ENCODE measurements around the gene SGMS1.
"Not testable (repeated sequence)": the region's sequence is repeated elsewhere in the genome, so short reads cannot be mapped to it uniquely, and the experiment has no call there.

The SGMS1 gene

DNA sequence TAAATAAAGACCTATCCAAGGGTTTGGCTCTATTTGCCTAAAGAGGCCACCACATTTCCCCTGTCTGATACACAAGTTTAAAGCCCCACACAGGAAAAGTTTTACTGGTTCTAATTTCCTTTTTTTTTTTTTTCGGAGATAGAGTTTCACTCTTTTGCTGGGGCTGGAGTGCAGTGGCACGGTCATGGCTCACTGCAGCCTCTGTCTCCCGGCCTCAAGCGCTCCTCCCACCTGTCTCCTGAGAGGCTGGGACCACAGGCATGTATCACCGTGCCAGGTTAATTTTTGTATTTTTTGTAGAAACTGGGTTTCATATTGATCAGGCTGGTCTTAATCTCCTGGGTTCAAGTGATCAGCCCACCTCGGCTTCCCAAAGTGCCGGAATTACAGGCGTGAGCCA lies 319.1 kb downstream of the SGMS1 start:
- DNase-seq (ENCODE audit: low read depth), result no peak

- no peak for DNase-seq (ENCODE audit: low read depth)
Observed at GRCh38 chr10:50299948-50300669, 323.6 kb downstream of the SGMS1 start.

DNA sequence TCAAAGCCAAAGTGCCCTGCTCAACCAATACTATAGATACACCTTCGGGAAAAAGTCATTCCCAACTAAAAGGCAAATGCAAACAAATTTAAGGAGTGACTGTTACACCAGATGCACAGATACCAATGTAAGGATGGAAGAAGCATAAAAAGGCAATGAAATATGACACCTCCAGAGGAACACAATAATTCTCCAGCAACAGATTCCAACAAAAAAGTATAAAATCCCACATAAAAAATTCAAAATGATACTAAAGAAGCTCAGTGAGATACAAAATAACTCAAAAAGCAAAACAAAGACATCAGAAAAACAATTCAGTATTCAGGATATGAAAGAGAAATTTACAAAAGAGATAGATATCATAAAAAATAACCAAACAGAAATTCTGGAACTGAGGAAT lies 328.4 kb downstream of the SGMS1 start:
- DNase-seq (ENCODE audit: low read depth), result no peak

DNA sequence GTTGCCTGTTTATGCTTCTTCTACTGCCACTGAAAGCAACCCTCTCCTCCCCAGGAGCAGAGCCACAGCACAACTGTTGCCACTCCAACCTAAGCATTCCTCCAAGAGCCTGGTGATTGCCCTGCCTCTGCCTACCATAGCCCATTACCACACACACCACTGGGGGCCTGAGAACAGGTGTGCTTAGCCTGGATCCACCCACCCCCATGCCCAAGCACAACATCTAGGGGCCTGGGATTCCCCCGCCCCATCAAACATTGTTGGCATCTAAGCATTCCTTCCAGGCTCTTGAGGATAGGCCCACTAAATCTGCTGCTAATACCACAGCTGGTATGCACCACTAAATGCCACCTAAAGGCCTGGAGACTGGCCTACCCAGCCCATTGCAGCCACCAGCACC lies 329.2 kb downstream of the SGMS1 start:
- DNase-seq (ENCODE audit: low read depth), result no peak

GRCh38 chr10:50293513-50294313 lies 330.0 kb downstream of the SGMS1 start:
- DNase-seq (ENCODE audit: low read depth), result no peak

GRCh38 chr10:50291261-50291850 lies 332.4 kb downstream of the SGMS1 start:
- no peak for DNase-seq (ENCODE audit: low read depth)

GRCh38 chr10:50289196-50289595 lies 334.6 kb downstream of the SGMS1 start:
- no peak for DNase-seq (ENCODE audit: low read depth)

- DNase-seq (ENCODE audit: low read depth), result no peak
Observed at GRCh38 chr10:50286996-50287803, 336.6 kb downstream of the SGMS1 start.

- DNase-seq (ENCODE audit: low read depth), result no peak
Observed at GRCh38 chr10:50286517-50286916, 337.2 kb downstream of the SGMS1 start.

DNA sequence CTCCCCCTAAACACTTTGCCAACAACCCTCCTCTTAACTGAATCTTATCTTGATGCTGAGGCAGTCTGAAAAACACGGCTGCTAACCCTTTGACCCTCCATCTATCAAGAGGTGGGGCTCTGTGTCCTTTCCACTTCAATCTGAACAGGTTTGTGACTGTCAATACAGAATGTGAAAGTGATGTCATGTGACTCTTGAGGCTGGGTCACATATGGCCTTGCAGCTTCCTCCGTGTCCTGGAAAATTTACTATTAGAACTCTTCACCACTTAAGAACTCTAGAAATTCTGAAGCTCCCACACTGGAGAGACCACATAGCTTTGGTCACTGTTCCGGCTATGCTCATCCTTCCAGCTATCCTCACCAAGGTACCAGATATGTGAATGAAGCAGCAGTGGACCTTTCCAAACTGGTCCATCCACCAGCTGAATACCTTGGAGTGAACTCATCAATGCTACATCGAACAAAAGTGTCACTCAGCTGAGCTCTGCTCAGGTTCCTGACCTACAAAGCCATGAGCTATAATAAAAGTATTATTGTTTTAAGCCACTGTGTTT lies 341.7 kb downstream of the SGMS1 start:
- DNase-seq (ENCODE audit: low read depth), result no peak

DNA sequence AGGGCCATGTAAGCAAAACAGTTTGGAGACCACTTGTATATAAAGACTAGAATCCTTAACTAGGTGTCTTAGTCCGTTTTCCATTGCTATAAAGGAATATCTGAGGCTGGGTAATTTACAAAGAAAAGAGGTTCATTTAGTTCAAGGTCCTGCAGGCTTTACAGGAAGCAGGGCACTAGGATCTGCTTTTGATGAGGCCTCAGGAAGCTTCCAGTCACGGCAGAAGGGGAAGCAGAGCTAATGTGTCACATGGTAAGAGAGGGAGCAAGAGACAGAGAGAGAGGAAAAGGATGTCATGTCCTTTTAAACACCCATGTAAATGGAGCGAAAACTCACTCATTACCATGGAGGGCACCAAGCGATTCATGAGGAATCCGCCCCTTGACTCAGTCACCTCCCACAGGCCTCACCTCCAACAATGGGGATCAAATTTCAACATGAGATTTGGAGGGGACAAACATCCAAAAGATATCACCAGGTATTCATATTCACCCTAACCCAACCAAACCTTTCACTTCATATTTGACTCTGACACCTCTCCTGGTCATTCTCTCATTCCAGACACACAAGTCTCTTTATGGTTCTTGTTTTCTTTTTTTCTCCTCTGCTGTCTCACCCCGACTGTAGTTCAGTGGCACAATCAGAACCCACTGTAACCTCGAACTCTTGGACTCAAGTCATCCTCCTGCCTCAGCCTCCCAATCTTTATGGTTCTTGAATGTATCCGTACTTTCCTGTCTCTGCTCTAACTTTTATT lies 342.4 kb downstream of the SGMS1 start:
- no peak for DNase-seq (ENCODE audit: low read depth)

DNA sequence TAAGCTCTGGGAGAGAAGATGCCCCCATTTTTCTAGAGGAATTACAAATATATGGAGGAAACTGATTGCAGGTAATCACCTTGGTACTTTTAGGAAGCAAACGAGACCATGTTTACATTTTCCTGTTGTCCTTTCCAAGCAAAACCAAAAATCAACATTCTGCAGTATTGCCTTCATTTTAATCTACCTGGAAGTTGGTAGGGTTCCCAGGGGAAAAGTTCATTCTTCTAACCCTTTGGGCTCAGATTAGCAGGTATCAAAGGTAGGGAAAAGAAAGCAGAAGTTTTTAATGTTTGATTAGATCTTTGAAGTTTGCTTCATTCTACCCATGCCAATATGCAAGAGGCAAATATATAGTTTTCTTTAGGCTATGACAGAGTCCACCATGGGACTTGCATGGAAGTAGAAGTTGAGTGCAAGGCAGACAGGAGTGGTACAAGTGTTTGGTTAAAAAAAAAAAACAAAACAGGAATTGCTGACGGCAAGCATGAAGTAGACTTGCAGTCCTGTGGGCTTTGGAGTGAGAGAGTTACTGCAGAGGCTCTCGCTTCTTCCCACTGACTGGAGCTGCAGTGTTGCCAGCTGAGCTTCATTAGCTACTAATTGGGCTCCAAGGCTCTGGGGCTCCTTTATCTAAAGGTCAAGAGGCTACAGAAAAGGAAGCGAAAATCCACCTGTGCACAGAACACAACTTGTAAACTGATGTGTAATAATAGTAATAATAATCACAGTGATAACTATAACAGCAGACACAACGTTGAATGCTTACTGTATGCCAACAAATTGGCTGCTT lies 343.5 kb downstream of the SGMS1 start:
- no peak for DNase-seq (ENCODE audit: low read depth)

DNA sequence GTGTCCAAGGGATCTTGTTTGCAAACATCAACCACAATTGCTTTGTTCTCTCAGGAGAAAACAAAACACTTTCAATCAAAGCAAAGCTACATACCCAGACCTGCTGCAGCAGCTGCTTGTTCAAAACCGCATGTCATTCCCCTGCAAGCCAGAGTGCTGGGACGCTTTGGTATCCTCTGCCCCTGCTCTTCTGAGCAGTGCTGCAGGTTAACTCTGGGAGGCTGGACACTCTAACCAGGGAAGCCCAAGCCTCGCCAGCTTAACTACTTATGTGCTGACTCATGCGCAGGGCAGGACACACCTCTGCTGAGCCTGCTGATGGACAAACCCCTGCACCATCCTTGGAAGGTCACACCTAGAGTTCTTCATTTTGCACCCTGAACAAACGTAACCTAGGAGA lies 344.3 kb downstream of the SGMS1 start:
- DNase-seq (ENCODE audit: low read depth), result no peak

DNA sequence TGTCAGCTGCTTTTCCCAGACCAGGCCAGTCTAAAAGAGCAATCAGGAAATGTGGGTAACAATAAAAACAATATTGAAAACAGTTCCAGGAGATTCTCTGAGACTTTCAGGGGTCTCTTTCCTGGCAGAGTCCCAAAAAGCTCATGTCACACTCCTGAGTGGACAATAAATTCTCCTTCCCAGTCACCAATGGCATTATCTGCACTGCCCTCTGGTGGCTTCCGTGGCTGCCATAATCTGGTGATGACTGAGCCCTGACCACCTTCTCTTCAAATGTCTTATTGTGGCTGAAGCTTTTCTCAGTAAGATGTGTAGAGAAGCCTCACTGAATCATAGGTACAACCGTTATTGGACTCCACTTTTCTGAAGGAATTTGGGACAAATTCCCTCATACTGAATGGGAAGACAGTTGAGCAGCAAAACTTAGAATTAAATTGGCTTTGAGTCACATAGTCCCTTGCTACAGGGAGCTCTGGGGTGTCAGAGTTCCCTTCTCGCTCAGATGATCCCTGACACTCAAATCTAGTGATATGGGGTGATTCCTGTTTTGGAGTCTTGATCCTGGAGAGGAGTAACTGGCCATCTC lies 348.0 kb downstream of the SGMS1 start:
- peak; percentile 19 for DNase-seq (ENCODE audit: low read depth)

DNA sequence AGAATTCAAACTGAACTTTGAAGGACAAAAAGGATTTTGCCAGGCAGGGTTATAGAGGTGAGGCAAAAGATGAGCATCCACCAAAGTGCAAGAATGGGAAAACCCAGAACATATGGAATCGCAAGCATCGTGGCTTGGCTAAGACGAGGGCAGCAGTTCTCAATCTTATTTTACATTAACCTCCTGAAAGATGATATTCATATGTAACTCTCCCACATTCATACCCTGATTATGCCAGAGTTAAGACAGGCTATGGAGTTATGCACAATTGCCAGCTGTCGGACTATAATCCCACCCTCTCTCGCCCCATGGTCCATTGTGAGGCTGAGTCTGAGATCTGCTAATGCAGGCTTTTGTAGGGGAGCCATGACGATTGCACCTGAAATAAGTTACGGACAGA lies 351.2 kb downstream of the SGMS1 start:
- DNase-seq (ENCODE audit: low read depth), result no peak

- no peak for DNase-seq (ENCODE audit: low read depth)
Observed at GRCh38 chr10:50271564-50272250, 352.0 kb downstream of the SGMS1 start.

GRCh38 chr10:50267877-50268276 lies 355.9 kb downstream of the SGMS1 start:
- not testable (repeated sequence) for DNase-seq (ENCODE audit: low read depth)

- DNase-seq (ENCODE audit: low read depth), result not testable (repeated sequence)
Observed at GRCh38 chr10:50262625-50263024, 361.1 kb downstream of the SGMS1 start.

DNA sequence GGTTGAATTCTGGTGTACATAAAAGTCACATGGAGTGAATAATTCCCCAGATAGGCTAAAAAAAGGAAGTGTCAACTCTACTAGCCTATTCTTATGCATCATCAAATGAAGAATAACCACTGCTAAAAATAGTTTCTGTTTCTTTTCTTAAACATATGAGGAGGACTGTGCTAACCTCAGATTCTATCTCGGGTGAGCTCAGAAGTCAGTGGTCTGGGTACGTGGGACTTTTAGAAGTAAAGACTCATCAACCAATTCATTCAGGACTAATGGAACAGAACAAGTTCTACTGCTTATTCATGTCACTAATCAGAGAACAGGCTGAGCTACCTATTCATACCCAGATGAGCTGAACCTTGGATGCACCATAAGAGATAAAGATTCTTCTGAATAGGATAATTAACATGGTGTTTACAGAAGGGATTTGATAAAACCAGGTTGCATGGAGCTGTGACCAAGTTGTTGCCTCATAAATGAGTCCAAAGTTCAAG lies 362.9 kb downstream of the SGMS1 start:
- no peak for DNase-seq (ENCODE audit: low read depth)

Data from stimulated activated CD8-positive, alpha-beta memory T cell treated with anti-CD3 and anti-CD28 coated beads, Interleukin-7, amount 100 ng/mL, for 24 hours (primary cell).